Fibroblast of the conjunctiva (primary cell): ENCODE data around the gene PDE1A.
"Not testable (repeated sequence)": the region's sequence is repeated elsewhere in the genome, so short reads cannot be mapped to it uniquely, and the experiment has no call there.

Experiments
- DNase-seq: peaks from one replicate; pipeline ENCODE4 v3.0.0-alpha.2; 2010; ENCODE audit warnings: low read depth

The PDE1A gene

DNA sequence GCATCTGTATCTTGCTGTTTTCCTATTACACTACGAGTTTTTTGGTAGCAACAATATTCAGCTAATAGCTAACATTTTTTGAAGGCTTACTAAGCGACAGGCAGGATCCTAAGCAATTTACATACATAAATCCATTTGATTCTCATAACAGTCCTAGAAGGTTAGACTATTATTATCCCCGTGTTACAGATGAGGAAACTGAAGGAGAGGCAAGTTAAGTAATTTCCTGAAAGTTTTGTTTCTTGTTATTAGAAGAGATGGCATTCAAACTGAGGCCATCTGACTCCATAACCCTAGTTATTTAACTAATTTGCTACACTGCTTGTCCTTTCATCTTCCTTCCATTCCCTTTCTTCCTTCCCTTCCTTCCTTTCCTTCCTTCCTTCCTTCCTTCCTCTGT lies 68.2 kb downstream of the PDE1A start:
- no peak for DNase-seq

DNA sequence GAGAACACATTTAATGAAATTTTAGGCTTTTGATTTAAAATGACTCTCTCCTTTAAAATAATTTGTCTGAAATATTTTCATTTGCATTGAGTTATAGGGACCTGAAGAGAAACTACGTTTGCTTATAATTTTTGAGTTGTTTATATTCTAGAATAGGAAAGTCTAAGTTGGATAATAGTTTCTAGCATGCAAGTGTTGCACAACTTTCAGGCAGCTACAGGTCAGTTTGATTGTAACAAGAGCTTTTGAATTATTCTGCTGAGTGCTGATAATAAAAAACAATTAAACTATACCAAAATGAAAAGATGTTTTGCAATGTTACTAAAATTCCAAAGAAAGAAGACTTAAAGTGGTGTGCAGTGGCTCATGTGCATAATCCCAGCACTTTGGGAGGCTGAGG lies 71.0 kb downstream of the PDE1A start:
- DNase-seq: no peak

DNA sequence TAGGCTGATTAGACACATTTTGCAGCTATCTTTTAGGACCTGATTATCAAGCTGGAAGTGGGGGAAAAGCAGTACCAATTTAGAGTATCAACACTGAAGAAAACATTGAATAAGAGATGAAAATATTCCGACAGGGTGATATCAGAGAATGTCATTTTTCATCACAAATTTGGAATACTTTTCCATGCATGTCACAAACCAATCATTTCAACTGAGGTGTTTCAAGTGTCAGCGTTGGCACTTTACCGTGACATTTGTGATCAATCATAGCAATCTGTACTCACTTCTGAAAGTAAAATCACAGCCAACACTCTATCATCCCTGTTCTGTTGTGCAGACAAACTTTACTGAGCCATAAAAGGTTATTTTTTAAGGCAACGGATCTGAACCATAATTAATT lies 75.4 kb downstream of the PDE1A start:
- DNase-seq: no peak

DNA sequence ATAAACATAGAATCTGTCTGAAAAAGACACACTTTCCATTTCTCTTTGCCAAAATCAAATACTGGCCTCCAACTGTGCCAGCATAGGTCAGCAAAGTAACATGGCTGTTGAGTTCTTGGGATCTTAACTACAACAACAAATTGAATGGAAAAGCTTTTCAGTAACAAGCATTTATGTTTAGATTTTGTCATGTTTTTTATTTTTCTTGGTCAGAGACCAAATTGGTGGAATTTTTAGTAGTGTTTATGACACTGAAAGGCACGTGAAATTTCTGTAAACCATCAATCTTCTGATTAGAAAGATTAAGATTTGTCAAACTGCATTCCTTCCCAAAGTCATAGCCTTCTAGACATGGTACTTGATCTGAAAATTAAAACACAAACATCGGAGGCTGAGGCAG lies 77.6 kb downstream of the PDE1A start:
- no peak for DNase-seq

DNA sequence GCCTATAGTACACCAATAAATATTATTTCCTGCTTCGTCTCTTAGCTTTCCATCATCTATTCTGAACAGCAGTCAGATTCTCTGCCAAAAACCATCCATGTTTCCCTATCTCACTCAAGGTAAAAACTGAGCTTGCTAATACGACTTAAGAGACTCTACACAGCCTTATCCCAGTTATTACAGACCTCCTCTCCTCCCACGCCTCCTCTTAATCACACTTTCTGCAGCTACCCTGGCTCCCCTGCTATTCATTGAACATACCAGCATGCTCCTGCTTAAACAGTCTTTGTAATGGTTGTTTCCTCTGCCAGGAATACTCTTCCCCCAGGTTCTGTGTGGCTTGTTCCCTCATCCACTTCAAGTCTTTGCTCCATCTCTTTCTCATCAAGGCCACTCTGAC lies 81.5 kb downstream of the PDE1A start:
- DNase-seq: no peak

DNA sequence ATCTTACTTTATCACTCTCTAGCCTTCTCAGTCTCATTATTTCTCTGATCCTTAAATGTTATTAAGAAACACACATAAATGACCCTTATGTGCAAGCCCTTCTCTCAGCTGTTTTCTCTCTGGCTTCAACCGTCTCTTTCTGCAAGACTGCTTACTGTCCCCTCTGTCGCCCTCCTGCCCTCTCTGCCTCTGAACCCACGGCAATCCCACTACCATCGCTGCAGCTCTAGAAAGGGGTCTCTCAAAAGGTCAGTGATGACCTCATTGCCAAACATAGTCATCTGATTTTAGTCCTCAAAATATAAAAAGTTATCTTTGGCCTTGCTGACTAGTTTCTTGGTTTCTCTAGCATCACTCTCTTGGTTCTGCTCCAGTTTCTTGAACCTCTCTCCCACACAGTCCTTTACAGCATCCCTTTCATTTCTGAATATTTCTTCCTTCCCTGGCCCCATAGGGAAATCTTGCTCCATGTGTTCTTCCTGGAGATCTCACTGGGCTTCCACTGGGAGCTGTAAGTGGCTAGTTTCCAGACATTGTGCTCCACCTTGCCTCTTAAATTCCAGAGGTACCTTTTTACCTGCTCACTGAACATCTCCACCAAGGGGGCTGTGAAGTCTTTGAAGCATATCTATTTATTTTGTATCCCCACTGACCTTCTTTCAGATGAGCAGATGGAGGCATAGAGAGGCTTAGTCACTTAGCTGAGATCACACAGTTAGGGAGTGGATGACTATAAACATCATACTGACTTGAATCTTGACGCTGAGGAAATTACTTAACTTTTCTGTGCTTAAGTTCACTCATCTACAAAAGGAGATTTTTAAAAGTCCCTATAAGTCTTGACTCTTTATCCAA lies 96.2 kb downstream of the PDE1A start:
- DNase-seq: peak; percentile 1

DNA sequence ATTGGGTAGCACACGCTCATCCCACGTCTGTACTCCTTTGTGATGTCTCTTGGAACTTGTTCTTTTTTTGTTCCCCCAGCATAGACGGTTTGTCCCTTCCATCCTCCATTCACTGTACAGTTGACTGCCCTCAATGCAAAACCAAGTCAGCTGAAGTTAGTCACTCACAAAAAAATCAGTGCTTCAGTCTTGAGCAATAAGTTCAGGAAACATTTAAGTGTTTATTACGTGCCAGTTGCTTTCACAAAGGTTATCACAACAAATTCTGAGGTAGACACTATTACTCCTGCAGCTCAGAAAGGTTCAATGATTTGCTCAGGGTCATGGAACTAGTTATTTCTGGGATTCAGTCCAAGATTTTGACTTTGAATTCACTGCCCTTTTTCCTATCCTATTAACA lies 102.2 kb downstream of the PDE1A start:
- no peak for DNase-seq

DNA sequence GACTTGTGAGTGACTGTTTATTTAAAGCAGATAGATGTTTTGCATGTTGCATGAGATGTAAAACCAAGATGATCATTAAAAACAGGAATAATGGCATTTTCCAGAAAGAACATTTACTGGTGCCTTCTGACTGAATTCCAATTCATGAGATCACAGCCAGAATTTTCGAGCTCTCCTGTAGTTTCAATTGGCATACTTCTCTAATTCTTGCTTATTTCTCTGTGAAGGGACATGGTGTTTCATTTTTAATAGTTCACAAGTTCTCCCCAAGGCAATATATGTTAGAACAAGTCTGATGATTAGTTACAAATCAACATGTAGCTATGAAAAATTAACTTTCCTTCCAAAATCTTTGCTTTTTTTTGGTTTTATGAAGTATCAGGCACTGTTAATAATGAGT lies 105.7 kb downstream of the PDE1A start:
- DNase-seq: no peak

DNA sequence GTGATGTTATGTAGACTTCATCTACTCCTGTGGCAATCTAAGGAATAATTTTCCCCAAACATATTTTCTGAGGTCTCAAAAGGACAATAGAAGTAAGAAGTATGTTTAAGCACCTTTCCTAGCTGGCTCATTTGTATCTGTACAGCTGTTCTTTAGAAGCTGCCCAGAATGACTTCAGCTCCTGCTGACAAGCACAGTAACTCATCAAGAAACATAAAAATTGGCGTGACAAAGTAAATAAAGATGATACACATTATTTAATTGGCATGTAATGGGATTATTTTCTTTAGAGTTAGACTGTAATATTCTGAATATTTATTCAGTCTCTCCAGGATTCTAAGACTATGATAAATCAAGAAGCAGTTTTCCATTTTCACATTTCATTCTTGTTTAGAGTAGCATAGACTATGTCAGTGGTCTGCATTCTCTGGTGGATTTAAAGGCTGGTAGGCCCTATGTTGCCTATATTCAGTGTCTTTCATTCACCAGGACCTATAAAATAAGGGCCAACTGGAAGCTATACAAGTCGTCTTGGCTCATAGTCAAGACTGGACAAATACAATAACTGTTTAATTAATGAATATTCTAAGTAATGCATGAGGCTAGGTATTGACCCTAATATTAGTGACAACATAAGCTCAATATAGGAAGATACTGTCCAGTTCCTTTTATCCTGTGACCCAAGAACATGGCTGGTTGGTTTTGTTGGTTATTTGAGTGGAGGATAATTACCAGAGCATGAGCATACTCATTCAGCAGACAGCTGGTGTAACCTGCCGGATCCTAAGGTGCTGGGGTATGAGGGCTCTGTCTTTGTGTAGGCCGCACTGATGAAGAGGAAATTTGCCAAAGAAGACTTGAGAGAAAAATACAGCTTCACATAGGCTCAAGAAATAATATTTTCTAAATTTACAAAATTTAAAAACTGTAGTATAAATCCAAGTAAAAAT lies 107.0 kb downstream of the PDE1A start:
- DNase-seq: no peak

DNA sequence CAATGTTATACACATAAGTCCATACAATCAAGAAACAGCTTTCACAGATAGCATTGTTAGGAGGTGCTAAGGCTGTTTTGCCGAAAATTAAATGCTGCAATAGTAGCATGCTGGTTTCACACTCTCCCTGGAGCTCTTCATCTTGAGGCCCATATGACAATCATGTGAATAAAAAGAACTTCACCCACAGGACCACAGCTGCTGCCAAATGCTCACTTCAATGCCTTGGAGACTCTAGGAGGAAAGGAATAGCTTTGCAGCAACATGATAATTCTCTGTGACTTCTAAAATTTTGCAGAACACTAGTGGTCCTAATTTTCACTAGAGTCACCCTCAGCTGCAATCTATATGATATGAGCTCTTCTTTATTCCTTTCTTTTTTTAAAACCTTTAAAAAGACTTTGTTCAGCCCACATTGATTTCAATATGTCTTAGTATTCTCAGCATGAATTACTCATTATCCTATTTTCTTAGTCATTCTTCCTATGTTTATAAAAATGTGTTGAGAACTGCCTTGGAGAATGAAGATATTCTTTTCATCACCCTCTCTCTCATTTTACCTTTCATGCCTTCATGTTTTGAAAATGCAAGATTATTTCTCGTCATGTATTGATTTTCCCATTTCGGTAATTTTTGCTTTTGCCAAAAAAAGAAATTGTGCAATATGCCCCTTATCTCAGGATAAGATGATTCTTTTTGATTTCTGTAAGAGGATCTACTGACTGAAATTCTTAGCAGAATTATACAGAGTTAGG lies 108.2 kb downstream of the PDE1A start:
- DNase-seq: no peak

DNA sequence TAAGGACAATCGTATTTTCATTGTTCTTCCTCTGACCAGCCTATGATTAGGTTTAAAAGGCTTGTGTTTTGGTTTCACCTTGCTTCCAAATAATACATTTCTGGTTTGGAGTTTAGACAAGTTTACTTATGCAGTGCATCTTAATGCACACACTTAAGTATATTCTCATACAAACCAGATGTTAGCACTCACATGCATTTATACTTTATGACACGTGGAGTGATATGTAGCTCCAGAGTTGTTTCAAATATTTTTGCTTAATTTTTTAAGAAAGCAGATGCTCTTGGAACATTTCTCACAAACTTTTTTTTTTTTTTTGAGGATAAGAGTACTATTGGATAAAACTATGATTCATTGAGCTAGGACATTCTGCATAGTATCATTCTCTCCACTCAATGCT lies 109.9 kb downstream of the PDE1A start:
- no peak for DNase-seq

DNA sequence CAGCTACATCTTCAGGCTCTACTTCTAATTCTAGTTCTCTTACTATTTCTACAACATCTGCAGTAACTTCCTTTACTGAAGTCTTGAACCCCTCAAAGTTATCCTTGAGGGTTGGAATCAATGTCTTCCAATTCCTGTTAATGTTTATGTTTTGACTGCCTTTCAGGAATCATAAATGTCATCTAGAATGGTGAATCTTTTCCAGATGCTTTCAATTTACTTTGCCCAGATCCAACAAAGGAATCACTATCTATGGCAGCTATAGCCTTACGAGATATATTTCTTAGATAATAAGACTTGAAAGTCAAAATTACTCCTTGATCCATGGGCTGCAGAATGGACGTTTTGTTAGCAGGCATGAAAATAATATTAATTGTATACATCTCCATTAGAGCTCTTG lies 123.9 kb downstream of the PDE1A start:
- DNase-seq: no peak

DNA sequence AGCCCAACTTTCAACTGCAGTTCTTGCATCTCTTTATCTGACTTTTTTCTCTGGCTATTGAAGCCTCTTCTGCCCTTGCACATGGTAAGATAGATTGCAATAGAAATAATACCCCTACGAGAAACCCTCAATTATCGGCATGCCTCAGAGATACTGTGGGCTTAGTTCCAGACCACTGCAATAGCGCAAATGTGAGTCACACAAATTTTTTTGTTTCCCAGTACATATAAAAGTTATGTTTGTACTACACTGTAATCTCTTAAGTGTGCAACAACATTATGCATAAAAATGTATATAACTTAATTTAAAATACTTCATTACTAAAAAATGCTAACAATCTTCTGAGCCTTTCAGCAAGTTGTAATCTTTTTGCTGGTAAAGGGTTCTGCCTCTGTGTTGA lies 124.7 kb downstream of the PDE1A start:
- DNase-seq: peak; percentile 67

DNA sequence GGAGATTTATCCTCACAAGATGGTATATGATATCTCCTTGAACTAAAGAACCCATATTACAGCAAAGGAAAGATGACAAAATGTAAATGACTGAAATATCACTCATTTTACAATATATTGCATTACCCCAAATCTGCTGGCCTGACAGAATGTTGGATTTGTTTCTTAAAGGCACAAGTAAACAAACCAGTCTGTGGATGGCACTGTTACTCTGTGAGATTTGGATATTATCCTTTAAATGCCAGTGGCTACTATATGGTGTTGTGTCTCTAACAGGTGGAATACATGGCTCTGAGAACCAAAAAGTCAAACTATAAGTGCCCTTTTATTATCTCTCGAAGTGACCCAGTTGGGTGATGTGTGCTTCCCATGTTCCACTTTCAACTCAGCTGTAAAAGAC lies 125.7 kb downstream of the PDE1A start:
- peak; percentile 20 for DNase-seq

DNA sequence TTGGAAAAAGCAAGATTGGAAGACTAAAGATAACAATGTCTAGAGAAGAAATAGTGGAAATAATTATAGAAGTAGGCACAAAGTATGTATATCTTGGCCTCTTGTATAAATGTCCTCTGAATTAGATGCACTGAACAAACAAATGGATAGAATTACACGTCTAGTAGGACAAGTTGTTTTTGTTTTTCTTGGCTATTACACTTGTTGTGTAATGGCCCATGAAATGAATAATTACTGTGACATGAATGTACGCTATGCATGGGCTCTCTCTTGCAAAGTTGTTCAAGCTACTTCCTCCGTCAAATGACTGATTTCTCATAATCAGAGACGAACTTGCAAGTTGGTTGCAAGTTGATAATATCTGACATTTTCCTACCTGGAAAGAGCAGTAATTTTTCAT lies 126.2 kb downstream of the PDE1A start:
- DNase-seq: peak; percentile 51

DNA sequence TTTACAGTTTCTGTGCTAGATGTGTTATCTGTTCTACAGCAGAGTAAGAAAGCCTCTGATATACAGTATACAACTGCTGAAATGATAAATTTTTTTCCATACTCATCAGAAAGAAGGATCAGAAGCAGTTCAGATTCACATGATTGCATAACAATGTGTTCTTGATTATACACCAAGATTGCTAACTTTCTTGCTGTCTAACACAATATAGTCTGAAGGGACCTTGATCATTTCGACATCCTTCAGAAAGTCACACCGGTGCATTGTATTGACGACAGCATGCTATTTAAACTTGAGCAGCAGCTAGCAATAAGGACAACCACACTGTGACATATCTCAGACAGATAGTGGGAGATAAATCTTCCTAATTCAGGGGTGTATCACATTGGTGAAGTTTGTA lies 127.2 kb downstream of the PDE1A start:
- no peak for DNase-seq

DNA sequence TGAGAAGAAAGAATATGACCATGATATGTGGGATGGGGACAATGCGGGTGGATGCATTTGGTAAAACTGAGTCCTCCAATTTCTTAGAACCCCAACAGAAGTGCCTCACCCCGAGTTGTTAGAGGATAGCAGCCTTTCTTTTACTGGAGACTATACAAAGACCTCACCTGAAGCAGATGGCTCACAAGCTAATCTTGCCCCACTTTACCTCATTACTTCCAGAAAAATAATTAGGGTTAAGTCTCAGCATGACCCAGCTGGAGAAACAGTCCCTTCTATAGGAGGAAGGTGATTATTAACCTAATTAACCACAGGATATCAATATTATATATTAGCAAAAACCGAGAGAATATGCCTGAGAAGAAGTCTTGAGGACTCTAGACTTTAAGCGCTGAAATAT lies 128.4 kb downstream of the PDE1A start:
- no peak for DNase-seq

DNA sequence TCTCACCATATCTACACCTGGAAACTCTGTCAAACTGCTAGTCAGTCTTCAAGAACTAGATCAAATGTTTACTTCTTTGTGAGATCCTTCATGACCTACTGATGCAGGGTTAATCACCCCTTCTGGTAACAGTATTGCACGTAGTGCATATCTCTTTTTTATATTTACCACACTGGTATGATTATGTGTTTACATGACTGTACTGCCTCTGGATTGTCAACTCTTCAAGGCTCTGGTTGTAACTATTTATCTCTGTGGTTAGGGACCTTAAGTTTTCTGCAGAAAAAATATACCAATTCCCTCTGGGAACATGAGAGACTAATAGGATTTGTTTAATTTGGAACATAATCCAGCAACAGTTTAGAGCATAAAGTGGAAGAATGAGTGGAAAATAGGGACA lies 135.5 kb downstream of the PDE1A start:
- DNase-seq: no peak

DNA sequence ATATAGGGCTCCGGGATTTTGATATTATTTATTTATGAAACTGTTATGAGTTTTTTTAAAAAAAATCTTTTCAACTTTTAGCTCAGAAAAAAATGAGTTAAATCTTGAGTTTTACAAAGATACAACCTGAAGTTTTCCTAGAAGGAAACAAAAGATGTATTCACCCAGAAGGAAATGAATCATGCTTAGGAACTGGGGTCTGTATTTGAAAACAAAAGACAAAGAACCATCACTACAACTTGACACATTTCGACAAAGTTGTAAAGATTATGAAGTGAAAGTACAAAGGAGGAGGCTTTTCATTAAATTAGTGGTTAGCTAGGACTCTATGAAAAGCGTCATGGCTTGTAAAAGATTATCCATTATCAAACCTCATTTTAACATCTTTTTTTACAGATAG lies 143.3 kb downstream of the PDE1A start:
- DNase-seq: no peak

DNA sequence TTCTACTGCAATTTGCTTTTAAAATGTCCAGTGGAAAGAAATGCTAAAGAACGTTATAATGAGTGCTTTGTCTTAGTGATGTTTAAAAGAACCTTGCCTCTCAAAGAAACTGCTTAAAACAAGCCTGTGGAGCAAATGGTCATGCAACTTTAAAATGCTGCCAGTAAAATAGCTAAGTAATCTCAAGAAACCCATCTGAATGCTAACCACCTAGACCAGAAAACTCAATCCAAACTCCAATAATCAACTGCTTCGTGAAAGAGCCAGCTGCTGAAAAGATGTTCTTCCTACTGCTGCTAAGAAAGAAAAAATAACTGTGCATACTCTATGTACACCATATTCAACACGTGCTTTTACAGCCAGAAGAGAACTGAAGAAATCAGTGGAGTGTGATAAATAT lies 145.6 kb downstream of the PDE1A start:
- no peak for DNase-seq

DNA sequence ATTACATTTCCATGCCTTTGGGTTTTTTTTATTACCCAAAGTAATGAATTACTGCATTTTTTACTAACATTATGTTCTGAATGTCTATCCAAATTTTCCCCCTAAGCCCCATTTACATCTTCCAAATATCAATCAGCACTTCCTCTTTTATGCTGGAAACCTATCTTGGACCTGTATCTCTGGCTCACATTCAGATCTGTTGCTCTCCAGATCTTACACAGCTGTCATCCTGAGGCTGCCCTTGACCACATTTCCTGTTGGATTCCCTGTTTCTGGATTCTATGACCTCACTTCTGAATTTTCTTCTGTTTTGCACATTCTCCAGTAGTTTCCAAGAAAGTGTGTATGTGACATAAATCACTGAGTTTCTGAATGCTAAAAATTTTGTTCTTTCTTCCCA lies 146.7 kb downstream of the PDE1A start:
- DNase-seq: no peak

DNA sequence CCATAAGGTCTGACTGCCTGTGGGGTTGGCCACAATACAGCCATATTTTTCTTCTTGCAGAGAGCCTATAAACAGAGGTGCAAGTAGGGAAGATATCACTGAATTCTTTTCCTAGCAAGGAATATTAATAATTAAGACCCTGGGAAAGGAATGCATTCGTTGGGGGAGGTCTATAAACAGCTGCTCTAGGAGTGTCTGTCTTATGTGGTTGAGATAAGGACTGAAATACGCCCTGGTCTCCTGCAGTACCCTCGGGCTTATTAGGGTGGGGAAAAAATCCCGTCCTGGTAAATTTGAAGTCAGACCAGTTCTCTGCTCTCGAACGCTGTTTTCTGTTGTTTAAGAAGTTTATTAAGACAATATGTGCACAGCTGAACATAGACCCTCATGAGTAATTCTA lies 150.2 kb downstream of the PDE1A start:
- not testable (repeated sequence) for DNase-seq

DNA sequence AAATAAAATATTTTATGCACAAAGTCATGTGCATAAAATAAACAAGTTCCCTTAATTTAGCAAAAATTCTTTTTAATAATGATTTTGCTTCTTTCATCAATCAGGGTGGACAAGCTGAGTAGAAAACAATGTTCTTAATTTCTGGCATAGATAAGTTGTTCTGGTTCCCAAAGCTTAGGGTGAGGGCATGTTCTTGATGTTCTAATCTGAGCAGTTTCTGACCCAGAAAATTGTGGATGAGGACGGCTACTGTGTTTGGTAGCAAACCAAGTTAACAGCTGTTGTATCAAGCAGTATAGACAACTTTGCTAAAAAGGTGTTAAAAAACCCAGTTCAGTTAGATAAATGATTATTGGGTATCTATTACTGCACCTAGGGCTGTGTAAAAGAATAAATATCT lies 158.9 kb downstream of the PDE1A start:
- DNase-seq: no peak
